ENCODE measurements around the gene CLK3.

CLK3 gene

DNA sequence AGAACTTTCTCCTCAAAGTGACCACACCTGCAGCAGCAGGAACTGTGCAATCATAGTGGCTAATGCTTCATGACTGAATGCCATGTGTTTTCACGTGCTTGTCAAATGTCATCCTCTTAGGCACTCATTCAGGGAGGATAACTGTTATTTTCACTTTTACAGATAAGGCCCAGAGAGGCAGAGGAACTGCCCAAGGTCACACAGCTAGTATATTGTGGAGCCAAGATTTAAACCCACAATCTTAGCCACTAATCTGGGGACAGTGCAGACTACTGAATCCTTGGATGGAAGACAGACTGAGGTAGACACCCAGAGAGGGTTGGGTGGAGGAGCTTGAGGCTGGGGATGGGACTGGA is 9.9 kb upstream of the CLK3 start:
- H3K36me3 ChIP-seq (ENCODE audit: control insufficient read depth, insufficient read depth, low read length): no peaks in the 10 kb centered on the region
- H3K9me3 ChIP-seq (ENCODE audit: control insufficient read depth, low read length): no peaks in the 10 kb centered on the region
- H2AFZ ChIP-seq: no peak overlapping the region
- no peak overlapping the region for H3K9ac ChIP-seq
- H3K79me2 ChIP-seq: no peaks in the 10 kb centered on the region
- no peak overlapping the region for H3K27ac ChIP-seq
- no peak overlapping the region for H3K4me2 ChIP-seq (ENCODE audit: low read length)
- no peak for TF ChIP-seq CTCF (IDR thresholded peaks at IDR 0.05)
- no peak overlapping the region for H3K4me3 ChIP-seq (ENCODE audit: low read depth, low read length)
- no peaks in the 10 kb centered on the region for H3K27me3 ChIP-seq (ENCODE audit: control insufficient read depth, insufficient read depth, low read length)
- H3K4me1 ChIP-seq: no peaks in the 10 kb centered on the region

- Histone ChIP-seq H3K4me1 (no peaks in the 10 kb centered on the region), H3K9ac (no peak overlapping the region), H3K36me3 (ENCODE audit: control insufficient read depth, insufficient read depth, low read length) (no peaks in the 10 kb centered on the region), H3K9me3 (ENCODE audit: control insufficient read depth, low read length) (no peaks in the 10 kb centered on the region), H3K79me2 (no peaks in the 10 kb centered on the region), H3K27me3 (ENCODE audit: control insufficient read depth, insufficient read depth, low read length) (no peaks in the 10 kb centered on the region), H3K27ac (no peak overlapping the region), H3K4me2 (ENCODE audit: low read length) (no peak overlapping the region), H3K4me3 (ENCODE audit: low read depth, low read length) (no peak overlapping the region), H2AFZ (no peak overlapping the region)
- TF ChIP-seq CTCF (IDR thresholded peaks at IDR 0.05): no peak
Measured at GRCh38 chr15:74608786-74609185, 6.8 kb upstream of the CLK3 start.

DNA sequence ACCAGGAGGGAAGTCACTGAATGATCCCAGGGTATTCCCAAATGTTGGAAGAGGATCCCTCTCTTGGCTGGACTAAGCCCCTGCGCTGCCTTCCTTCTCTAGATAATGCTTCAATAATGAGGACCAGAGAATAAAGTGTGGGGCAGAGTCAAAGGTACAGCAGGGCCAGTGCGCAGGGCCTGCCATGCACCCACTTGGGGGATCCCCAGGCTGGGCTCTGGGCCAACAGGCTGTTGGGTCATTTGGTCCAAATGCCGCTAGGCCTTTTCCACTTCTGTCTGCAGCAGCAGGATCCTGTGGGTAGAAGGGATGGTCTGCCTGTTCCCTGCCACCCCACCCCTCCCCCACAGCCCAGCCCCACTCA is 5.7 kb upstream of the CLK3 start:
- Histone ChIP-seq H3K36me3 (ENCODE audit: control insufficient read depth, insufficient read depth, low read length) (no peaks in the 10 kb centered on the region), H3K79me2 (no peaks in the 10 kb centered on the region), H2AFZ (no peak overlapping the region)

DNA sequence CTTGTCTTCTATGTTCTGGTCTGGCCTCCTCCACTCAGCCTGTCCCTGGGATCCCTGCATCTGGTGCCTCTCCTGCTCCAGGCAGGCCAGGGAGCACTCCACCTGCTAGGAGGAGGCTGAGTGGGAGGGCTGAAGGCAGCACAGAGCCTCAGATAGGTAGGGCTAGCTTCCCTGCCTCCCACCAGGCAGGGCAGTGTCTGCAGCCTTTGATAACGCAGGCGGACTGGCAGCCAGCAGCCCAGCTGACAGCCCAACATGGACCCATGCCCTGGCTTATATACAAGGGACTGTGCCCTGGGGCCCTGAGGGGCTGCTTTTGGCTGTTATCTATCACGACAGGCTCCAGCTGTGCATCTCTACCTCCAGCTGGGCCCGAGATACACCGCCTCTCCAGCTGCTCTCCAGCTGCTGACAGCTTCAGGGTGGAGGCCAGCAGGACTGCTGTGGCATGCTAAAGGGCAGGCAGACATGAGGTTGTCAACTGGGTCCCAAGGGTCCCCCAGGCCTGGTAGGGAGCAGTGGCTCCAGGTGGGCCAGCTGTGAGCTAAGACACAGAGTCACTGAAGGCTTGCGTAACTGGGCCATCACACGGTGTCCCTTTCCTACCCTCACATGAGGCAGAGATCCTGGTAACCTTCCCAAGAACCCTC is 5.2 kb upstream of the CLK3 start:
- Histone ChIP-seq H3K4me2 (ENCODE audit: low read length) (no peak overlapping the region), H3K4me3 (ENCODE audit: low read depth, low read length) (no peak overlapping the region), H3K27me3 (ENCODE audit: control insufficient read depth, insufficient read depth, low read length) (no peaks in the 10 kb centered on the region), H3K27ac (no peak overlapping the region), H2AFZ (no peak overlapping the region), H3K79me2 (no peaks in the 10 kb centered on the region), H3K9me3 (ENCODE audit: control insufficient read depth, low read length) (no peaks in the 10 kb centered on the region), H3K36me3 (ENCODE audit: control insufficient read depth, insufficient read depth, low read length) (no peaks in the 10 kb centered on the region), H3K9ac (no peak overlapping the region), H3K4me1 (no peaks in the 10 kb centered on the region)
- TF ChIP-seq CTCF (IDR thresholded peaks at IDR 0.05): no peak

More for the DNA sequence above, 5.7 kb upstream of the CLK3 start:
- H3K4me1 ChIP-seq: no peaks in the 10 kb centered on the region
- no peak overlapping the region for H3K4me2 ChIP-seq (ENCODE audit: low read length)
- no peaks in the 10 kb centered on the region for H3K27me3 ChIP-seq (ENCODE audit: control insufficient read depth, insufficient read depth, low read length)
- H3K9ac ChIP-seq: no peak overlapping the region
- TF ChIP-seq CTCF (IDR thresholded peaks at IDR 0.05): no peak
- no peaks in the 10 kb centered on the region for H3K9me3 ChIP-seq (ENCODE audit: control insufficient read depth, low read length)
- no peak overlapping the region for H3K4me3 ChIP-seq (ENCODE audit: low read depth, low read length)
- H3K27ac ChIP-seq: no peak overlapping the region

- peaks cover 3% of the 10 kb centered on the region for H3K79me2 ChIP-seq
- no peak for TF ChIP-seq CTCF (IDR thresholded peaks at IDR 0.05)
- H3K36me3 ChIP-seq (ENCODE audit: control insufficient read depth, insufficient read depth, low read length): no peaks in the 10 kb centered on the region
- no peak overlapping the region for H3K4me2 ChIP-seq (ENCODE audit: low read length)
- no peaks in the 10 kb centered on the region for H3K9me3 ChIP-seq (ENCODE audit: control insufficient read depth, low read length)
- H3K4me3 ChIP-seq (ENCODE audit: low read depth, low read length): no peak overlapping the region
- no peaks in the 10 kb centered on the region for H3K4me1 ChIP-seq
- no peak overlapping the region for H3K9ac ChIP-seq
- H3K27me3 ChIP-seq (ENCODE audit: control insufficient read depth, insufficient read depth, low read length): no peaks in the 10 kb centered on the region
- H2AFZ ChIP-seq: no peak overlapping the region
- no peak overlapping the region for H3K27ac ChIP-seq
Measured at GRCh38 chr15:74611341-74611740, 4.3 kb upstream of the CLK3 start.

Measured in parathyroid adenoma (tissue), 2 donors.